Fibroblast of villous mesenchyme (primary cell): ENCODE results near the gene HHAT. TPM values are rescaled to one million over a fixed set of nuclear protein-coding genes. Genes with fewer than 3 reads are reported as not detected.

Experiments
- DNase-seq: peaks from one replicate; pipeline ENCODE4 v3.0.0-alpha.2; 2010; ENCODE audit warnings: low read depth
- H3K4me3 ChIP-seq: 2 replicates; pipeline ENCODE4 v1.5.1; 2011; ENCODE audit warnings: low read depth, mild to moderate bottlenecking, low read length
- total RNA-seq: library from RNA; depleted of rRNA; stranded (reverse); fragments of >200 nt; gene quantifications from 2 replicates; pipeline ENCODE4 v1.2.3, GENCODE V29; 2012
- TF ChIP-seq, protein P1 (sequence below): IDR thresholded peaks from 2 replicates; pipeline ENCODE4 v1.5.1; 2012; ENCODE audit warnings: low read depth, mild to moderate bottlenecking, low read length; ENCODE audit not compliant: insufficient read depth

Gene HHAT
- total RNA-seq, 1 donor: 15.1 TPM

DNA sequence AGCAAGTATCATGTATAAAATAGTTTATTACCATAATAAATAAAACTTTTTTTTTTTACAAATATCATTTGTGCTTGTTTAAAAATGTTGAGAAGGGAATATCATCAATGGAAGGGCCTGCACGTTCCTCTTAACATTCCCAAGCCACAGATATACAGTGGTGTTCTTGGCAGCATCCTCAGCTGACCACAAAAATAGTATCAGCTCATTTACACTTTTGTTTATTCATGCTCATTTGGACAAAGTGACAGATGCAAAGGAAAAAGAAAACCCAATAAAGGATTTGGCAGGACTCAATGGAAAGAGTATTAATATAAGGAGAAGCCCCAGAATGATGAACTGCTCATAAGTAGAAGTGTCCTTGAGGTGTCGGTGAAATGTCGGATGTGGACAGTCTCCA lies 349.6 kb downstream of the HHAT start:
- no peak for DNase-seq
- TF ChIP-seq, protein P1, sequence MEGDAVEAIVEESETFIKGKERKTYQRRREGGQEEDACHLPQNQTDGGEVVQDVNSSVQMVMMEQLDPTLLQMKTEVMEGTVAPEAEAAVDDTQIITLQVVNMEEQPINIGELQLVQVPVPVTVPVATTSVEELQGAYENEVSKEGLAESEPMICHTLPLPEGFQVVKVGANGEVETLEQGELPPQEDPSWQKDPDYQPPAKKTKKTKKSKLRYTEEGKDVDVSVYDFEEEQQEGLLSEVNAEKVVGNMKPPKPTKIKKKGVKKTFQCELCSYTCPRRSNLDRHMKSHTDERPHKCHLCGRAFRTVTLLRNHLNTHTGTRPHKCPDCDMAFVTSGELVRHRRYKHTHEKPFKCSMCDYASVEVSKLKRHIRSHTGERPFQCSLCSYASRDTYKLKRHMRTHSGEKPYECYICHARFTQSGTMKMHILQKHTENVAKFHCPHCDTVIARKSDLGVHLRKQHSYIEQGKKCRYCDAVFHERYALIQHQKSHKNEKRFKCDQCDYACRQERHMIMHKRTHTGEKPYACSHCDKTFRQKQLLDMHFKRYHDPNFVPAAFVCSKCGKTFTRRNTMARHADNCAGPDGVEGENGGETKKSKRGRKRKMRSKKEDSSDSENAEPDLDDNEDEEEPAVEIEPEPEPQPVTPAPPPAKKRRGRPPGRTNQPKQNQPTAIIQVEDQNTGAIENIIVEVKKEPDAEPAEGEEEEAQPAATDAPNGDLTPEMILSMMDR: no peak
- no peak overlapping the region for H3K4me3 ChIP-seq

DNA sequence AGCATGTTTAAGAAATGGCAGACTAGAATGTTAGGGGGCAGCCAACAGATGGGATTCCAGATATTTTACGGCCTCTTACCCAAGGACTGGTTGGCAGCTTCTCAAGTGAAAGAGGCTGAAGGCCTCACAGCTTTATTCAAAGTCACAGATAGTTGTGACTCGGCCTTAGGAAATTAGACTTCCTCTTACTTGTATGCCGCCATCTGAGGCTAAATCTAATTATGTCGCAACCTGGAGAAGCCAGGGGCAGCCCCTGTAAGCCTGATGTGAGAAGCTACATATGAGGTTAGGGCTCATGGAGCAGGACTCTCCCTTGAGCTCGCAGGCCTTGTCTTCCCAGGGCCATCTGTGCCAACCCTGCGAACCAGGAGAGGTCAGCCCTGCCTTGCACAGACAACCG lies 352.5 kb downstream of the HHAT start:
- no peak for DNase-seq
- TF ChIP-seq, protein P1: no peak
- no peak overlapping the region for H3K4me3 ChIP-seq

DNA sequence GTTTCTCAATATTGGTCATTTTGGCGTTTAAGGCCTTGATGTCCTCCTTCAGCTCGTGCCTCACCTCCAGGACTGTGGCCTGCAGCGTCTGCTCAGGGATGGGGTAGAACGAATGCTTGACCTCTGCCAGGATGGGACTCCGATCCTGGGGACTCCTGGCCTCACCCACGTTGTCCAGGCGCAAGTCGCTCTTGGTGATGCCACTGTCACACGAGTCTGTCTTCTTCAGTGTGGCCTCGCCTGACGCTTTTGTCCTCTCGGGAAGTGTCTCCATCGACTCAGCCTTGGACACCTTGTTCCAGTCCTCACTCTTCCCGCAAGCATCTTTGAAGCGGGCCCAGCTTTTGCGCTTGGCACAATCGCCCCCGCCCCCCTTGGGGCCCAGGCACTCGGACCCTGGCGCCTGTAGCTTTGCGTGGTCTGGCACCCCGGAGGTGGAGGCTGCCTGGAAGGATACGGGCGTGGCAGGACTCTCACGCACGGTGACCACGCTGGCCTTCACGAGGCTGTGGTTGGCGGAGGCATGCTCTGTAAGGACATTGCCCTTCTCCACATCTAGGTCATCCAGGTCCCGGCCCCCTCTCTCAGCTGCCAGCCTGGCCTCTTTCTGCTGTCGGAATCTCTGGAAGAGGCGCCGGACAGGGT lies 354.8 kb downstream of the HHAT start:
- H3K4me3 ChIP-seq: no peak overlapping the region
- TF ChIP-seq, protein P1: no peak
- DNase-seq: no peak

DNA sequence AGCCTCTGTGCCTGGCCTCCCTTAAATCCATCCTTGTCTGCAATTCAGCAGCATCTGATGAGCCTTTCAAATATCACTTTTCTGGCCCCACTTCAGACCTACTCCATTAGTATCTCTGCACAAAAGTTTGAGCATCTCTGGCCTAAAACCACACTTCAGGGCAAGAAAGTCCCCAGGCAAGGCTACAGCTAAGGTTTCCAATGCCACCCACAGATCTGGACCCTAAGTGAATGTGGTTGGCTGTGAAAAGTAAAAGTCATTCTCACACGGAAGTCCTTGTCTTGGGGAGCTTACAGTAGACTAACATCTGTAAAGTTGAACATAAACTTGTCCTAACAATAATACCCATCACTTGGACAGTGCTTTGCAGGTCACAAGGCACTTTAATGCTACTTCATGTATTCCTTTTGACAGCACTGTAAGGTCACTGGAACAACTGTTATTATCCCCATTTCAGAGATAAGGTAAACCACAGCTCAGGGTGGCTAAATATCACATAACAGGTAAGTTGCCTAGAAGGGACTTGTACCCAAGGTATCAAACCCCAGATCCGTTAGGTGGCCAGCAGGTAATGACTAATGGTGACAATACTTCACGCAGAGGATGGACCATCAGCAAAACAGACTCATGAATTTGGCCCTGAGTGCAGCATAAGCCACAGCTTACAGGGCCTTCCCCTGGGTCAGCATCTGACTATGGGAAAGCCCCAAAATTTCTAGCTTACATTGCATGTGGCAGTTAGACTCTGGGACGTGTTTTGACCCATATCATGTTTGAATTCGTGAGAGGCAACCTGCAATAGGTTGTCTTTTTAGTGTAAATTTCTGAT lies 356.0 kb downstream of the HHAT start:
- TF ChIP-seq, protein P1: no peak
- DNase-seq: no peak
- H3K4me3 ChIP-seq: no peak overlapping the region

DNA sequence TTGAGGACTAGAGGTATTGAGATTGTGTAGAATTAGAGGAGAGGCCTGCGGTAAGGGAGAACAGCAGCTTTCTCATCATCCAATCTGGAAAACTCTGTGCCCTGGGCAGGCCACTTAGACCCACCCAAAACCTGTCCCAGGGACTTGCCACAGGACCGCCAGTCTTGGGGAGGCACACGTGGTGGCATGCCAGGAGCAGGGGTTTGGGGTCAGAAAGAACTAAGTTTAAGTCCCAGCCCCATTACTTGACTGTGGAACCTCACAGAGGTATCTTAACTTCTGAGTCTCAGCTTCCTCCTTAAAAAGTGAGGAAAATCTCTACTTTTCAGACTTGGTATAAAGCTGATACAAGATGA lies 356.6 kb downstream of the HHAT start:
- TF ChIP-seq, protein P1: no peak
- no peak for DNase-seq

DNA sequence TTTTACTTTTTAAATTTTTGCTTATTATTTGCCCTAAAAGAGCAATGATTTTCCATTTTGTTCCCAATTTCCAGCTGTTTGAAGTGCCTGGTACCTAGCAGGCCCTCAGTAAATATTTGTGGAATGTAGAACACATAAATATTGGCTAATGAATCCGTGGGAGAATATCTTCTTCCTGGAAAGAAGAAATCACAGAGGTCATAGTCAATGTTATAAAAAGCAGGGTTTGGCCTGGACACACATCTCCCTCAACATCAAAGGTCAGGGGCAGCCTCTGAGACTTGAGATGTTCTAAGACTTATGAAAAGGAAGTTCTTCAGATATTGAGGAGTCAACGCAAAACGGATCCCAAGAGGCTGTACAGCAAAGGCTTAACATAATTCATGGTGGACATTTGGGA lies 358.1 kb downstream of the HHAT start:
- peak; percentile 10 for DNase-seq
- TF ChIP-seq, protein P1: no peak
- no peak overlapping the region for H3K4me3 ChIP-seq

More for the DNA sequence above, 356.6 kb downstream of the HHAT start:
- no peak overlapping the region for H3K4me3 ChIP-seq
